Measurements from ENCODE around the gene FAM76B. TPM values are rescaled to one million over a fixed set of nuclear protein-coding genes. Genes with fewer than 3 reads are reported as not detected.

FAM76B gene
- total and polyA plus RNA-seq, 2 of the 13 experiments (the other 11 are each of a cell fraction or from before 2014, with no cell fraction given), result 20.2 to 24.2 TPM

- TF ChIP-seq FOXA3 (CRISPR knock-in tag; IDR thresholded peaks at IDR 0.05), result 0 out of 2 replicates have a peak, but pooled peaks have one; percentile 29
- TF ChIP-seq ZNF503 (CRISPR knock-in tag; IDR thresholded peaks at IDR 0.05), result no peak
- TF ChIP-seq ZFP36 (IDR thresholded peaks at IDR 0.05; ENCODE audit: borderline replicate concordance, low read depth, low read length, partially characterized antibody), result no peak
- TF ChIP-seq MBNL3 (CRISPR knock-in tag; conservative IDR thresholded peaks at IDR 0.05), result no peak
- TF ChIP-seq SPEN (CRISPR knock-in tag; IDR thresholded peaks at IDR 0.05; ENCODE audit: low read depth), result no peak
- no peak for TF ChIP-seq ZNF607 (CRISPR knock-in tag; IDR thresholded peaks at IDR 0.05; ENCODE audit: borderline replicate concordance)
- TF ChIP-seq XRCC5 (optimal IDR thresholded peaks at IDR 0.05; ENCODE audit: low read length), result peak; percentile 56
- no peak for TF ChIP-seq IKZF4 (CRISPR knock-in tag; IDR thresholded peaks at IDR 0.05; ENCODE audit: borderline replicate concordance, low read depth, not compliant biosample characterization)
- no peak for TF ChIP-seq ZNF619 (CRISPR knock-in tag; IDR thresholded peaks at IDR 0.05)
- 0 out of 2 replicates have a peak, but pooled peaks have one; percentile 13 for TF ChIP-seq FOSL2 (CRISPR knock-in tag; IDR thresholded peaks at IDR 0.05)
- TF ChIP-seq IKZF1 (IDR thresholded peaks at IDR 0.05), result no peak
- TF ChIP-seq, protein P1, sequence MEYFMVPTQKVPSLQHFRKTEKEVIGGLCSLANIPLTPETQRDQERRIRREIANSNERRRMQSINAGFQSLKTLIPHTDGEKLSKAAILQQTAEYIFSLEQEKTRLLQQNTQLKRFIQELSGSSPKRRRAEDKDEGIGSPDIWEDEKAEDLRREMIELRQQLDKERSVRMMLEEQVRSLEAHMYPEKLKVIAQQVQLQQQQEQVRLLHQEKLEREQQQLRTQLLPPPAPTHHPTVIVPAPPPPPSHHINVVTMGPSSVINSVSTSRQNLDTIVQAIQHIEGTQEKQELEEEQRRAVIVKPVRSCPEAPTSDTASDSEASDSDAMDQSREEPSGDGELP (IDR thresholded peaks at IDR 0.05; ENCODE audit: borderline replicate concordance, low read depth), result peak; percentile 79
- TF ChIP-seq NR2F6 (IDR thresholded peaks at IDR 0.05), result no peak
- TF ChIP-seq NR2F6 (CRISPR knock-in tag; IDR thresholded peaks at IDR 0.05), result no peak
- TF ChIP-seq HMG20A (CRISPR knock-in tag; IDR thresholded peaks at IDR 0.05; ENCODE audit: borderline replicate concordance), result no peak; the same call in 1 of the 2 replicates
- 0 out of 2 replicates have a peak, but pooled peaks have one; percentile 44 for TF ChIP-seq ZNF574 (CRISPR knock-in tag; IDR thresholded peaks at IDR 0.05)
- TF ChIP-seq, protein P2, sequence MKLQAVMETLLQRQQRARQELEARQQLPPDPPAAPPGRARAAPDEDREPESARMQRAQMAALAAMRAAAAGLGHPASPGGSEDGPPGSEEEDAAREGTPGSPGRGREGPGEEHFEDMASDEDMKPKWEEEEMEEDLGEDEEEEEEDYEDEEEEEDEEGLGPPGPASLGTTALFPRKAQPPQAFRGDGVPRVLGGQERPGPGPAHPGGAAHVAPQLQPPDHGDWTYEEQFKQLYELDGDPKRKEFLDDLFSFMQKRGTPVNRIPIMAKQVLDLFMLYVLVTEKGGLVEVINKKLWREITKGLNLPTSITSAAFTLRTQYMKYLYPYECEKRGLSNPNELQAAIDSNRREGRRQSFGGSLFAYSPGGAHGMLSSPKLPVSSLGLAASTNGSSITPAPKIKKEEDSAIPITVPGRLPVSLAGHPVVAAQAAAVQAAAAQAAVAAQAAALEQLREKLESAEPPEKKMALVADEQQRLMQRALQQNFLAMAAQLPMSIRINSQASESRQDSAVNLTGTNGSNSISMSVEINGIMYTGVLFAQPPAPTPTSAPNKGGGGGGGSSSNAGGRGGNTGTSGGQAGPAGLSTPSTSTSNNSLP (IDR thresholded peaks at IDR 0.05; ENCODE audit: low read depth, low read length), result peak; percentile 85
- no peak for TF ChIP-seq ZFAT (CRISPR knock-in tag; conservative IDR thresholded peaks at IDR 0.05)
- 0 out of 2 replicates have a peak, but pooled peaks have one; percentile 10 for TF ChIP-seq ARID5B (CRISPR knock-in tag; IDR thresholded peaks at IDR 0.05)
Measured at GRCh38 chr11:95835768-95836488, 46.3 kb upstream of the FAM76B start (continued).
